Measurements from ENCODE around the gene SUCLG2.

SUCLG2 gene

DNA sequence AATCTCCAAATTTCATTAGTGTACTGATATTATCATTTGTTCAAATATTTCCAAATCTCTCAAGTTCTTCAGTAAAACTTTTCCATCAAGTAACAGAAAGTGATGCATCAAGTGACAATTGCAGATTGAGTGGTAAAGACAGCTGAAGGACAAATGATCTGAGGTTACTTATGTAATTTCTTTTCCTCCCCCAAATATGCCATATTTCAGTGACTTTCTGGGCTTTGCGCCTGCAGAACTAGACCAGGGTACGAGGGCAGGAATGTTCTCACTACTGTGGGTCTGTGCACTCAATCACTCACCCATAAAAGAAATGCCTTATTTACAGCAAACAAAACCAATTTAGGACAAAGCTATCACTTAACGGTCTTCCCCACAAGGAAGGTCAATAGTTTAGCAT lies 4.7 kb downstream of the SUCLG2 start:
- no peak for DNase-seq (ENCODE audit: low read depth in 1 of 2, low spot score in 1 of 2)
- Histone ChIP-seq H3K4me3 (replicated peaks; ENCODE audit: insufficient read depth, low read length) (no peak overlapping the region), H3K27ac (replicated peaks) (no peak overlapping the region), H3K27me3 (ENCODE audit: insufficient read depth, poor library complexity, severe bottlenecking) (no peaks in the 10 kb centered on the region)
- TF ChIP-seq GABPA (IDR thresholded peaks at IDR 0.05; ENCODE audit: low read depth) (no peak), POLR2AphosphoS5 (IDR thresholded peaks at IDR 0.05; ENCODE audit: low read depth) (no peak), SPI1 (IDR thresholded peaks at IDR 0.05; ENCODE audit: borderline replicate concordance, low read depth) (no peak)
- TF ChIP-seq, protein P1, sequence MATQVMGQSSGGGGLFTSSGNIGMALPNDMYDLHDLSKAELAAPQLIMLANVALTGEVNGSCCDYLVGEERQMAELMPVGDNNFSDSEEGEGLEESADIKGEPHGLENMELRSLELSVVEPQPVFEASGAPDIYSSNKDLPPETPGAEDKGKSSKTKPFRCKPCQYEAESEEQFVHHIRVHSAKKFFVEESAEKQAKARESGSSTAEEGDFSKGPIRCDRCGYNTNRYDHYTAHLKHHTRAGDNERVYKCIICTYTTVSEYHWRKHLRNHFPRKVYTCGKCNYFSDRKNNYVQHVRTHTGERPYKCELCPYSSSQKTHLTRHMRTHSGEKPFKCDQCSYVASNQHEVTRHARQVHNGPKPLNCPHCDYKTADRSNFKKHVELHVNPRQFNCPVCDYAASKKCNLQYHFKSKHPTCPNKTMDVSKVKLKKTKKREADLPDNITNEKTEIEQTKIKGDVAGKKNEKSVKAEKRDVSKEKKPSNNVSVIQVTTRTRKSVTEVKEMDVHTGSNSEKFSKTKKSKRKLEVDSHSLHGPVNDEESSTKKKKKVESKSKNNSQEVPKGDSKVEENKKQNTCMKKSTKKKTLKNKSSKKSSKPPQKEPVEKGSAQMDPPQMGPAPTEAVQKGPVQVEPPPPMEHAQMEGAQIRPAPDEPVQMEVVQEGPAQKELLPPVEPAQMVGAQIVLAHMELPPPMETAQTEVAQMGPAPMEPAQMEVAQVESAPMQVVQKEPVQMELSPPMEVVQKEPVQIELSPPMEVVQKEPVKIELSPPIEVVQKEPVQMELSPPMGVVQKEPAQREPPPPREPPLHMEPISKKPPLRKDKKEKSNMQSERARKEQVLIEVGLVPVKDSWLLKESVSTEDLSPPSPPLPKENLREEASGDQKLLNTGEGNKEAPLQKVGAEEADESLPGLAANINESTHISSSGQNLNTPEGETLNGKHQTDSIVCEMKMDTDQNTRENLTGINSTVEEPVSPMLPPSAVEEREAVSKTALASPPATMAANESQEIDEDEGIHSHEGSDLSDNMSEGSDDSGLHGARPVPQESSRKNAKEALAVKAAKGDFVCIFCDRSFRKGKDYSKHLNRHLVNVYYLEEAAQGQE (IDR thresholded peaks at IDR 0.05; ENCODE audit: insufficient replicate concordance, low read depth): no peak
- TF ChIP-seq, protein P2, sequence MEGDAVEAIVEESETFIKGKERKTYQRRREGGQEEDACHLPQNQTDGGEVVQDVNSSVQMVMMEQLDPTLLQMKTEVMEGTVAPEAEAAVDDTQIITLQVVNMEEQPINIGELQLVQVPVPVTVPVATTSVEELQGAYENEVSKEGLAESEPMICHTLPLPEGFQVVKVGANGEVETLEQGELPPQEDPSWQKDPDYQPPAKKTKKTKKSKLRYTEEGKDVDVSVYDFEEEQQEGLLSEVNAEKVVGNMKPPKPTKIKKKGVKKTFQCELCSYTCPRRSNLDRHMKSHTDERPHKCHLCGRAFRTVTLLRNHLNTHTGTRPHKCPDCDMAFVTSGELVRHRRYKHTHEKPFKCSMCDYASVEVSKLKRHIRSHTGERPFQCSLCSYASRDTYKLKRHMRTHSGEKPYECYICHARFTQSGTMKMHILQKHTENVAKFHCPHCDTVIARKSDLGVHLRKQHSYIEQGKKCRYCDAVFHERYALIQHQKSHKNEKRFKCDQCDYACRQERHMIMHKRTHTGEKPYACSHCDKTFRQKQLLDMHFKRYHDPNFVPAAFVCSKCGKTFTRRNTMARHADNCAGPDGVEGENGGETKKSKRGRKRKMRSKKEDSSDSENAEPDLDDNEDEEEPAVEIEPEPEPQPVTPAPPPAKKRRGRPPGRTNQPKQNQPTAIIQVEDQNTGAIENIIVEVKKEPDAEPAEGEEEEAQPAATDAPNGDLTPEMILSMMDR (IDR thresholded peaks at IDR 0.05; ENCODE audit: insufficient read depth, low read length): no peak

DNA sequence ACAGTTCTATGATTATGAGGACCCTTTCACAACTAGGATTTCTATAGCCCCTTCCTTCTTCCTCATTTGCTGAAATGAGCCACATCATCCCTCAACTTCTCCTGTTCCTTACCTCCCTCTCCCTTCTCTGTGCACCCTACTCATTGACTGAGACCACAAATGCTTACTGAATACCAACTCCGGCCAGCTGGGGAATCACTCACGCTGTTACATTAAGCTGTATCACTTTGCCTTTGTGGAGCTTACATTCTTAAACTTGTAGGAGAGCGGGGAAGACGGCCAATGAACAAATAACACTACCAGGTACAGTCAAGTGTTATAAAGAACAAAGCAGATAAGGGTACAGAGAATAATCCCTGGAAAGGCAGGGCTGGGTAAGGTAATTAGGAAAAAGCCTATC lies 5.7 kb downstream of the SUCLG2 start:
- no peak overlapping the region for H3K27ac ChIP-seq (replicated peaks)
- DNase-seq (ENCODE audit: low read depth in 1 of 2, low spot score in 1 of 2): peak in 1 of 2 experiments; percentile 4
- no peak overlapping the region for H3K4me3 ChIP-seq (replicated peaks; ENCODE audit: insufficient read depth, low read length)
- no peak for TF ChIP-seq POLR2AphosphoS5 (IDR thresholded peaks at IDR 0.05; ENCODE audit: low read depth)
- TF ChIP-seq, protein P2 (IDR thresholded peaks at IDR 0.05; ENCODE audit: insufficient read depth, low read length): no peak
- no peak for TF ChIP-seq GABPA (IDR thresholded peaks at IDR 0.05; ENCODE audit: low read depth)
- TF ChIP-seq, protein P1 (IDR thresholded peaks at IDR 0.05; ENCODE audit: insufficient replicate concordance, low read depth): no peak
- no peak for TF ChIP-seq SPI1 (IDR thresholded peaks at IDR 0.05; ENCODE audit: borderline replicate concordance, low read depth)
- H3K27me3 ChIP-seq (ENCODE audit: insufficient read depth, poor library complexity, severe bottlenecking): no peaks in the 10 kb centered on the region

DNA sequence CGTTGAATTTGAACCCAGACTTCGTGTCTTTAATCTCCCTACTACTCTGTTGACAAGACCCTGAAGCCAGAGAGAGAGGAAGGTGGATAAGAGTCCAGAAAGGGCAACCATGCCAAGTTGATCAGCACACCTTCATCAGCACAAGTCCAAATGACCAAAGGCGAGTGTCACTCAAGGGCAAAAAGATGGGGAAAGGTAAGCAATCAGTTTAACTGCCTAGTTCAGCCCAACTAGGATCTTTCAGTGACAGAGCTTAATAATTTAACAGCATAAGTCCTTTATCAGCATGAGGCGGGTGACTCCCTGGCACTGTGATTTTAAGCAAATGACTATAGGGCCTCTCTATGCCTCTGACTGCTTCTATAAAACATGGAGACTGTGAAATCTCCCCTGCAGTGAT lies 6.2 kb downstream of the SUCLG2 start:
- no peak overlapping the region for H3K27ac ChIP-seq (replicated peaks)
- H3K4me3 ChIP-seq (replicated peaks; ENCODE audit: insufficient read depth, low read length): no peak overlapping the region
- DNase-seq (ENCODE audit: low read depth in 1 of 2, low spot score in 1 of 2): no peak
- no peak for TF ChIP-seq POLR2AphosphoS5 (IDR thresholded peaks at IDR 0.05; ENCODE audit: low read depth)
- TF ChIP-seq, protein P1 (IDR thresholded peaks at IDR 0.05; ENCODE audit: insufficient replicate concordance, low read depth): no peak
- no peak for TF ChIP-seq SPI1 (IDR thresholded peaks at IDR 0.05; ENCODE audit: borderline replicate concordance, low read depth)
- TF ChIP-seq, protein P2 (IDR thresholded peaks at IDR 0.05; ENCODE audit: insufficient read depth, low read length): no peak
- no peak for TF ChIP-seq GABPA (IDR thresholded peaks at IDR 0.05; ENCODE audit: low read depth)
- H3K27me3 ChIP-seq (ENCODE audit: insufficient read depth, poor library complexity, severe bottlenecking): no peaks in the 10 kb centered on the region

Data from HL-60 (cell line).